PFSK-1 (cell line): ENCODE data around the gene ZNF14.

Experiments used
- FOXP2 ChIP-seq: optimal IDR thresholded peaks from 2 replicates; pipeline ENCODE3; 2011; ENCODE audit warnings: borderline replicate concordance, control low read depth, inconsistent platforms; ENCODE audit not compliant: insufficient read depth; ENCODE audit errors: extremely low read length, extremely low read depth
- POLR2AphosphoS5 ChIP-seq: IDR thresholded peaks from 2 replicates; pipeline ENCODE4 v1.6.1; 2012; ENCODE audit warnings: low read depth, mild to moderate bottlenecking, control low read depth, low read length, moderate library complexity
- SIN3A ChIP-seq: IDR thresholded peaks from 2 replicates; pipeline ENCODE4 v1.6.1; 2012; ENCODE audit warnings: mild to moderate bottlenecking, low read length, moderate library complexity, borderline replicate concordance; ENCODE audit not compliant: insufficient read depth
- TAF1 ChIP-seq: IDR thresholded peaks from 2 replicates; pipeline ENCODE4 v1.6.1; 2012; ENCODE audit warnings: low read length, control low read depth, borderline replicate concordance; ENCODE audit not compliant: insufficient read depth
- TF ChIP-seq, protein P1 (sequence below), 2 experiments: IDR thresholded peaks; 2 replicates each; pipeline versions ENCODE4 v1.6.1 to v1.8.0; 2011 to 2012; ENCODE audit warnings: low read depth in 2 of 2, low read length in 2 of 2, control low read depth in 1 of 2, inconsistent platforms in 1 of 2, mild to moderate bottlenecking in 1 of 2, moderate library complexity in 1 of 2; ENCODE audit not compliant: insufficient read depth in 1 of 2

Gene ZNF14

DNA sequence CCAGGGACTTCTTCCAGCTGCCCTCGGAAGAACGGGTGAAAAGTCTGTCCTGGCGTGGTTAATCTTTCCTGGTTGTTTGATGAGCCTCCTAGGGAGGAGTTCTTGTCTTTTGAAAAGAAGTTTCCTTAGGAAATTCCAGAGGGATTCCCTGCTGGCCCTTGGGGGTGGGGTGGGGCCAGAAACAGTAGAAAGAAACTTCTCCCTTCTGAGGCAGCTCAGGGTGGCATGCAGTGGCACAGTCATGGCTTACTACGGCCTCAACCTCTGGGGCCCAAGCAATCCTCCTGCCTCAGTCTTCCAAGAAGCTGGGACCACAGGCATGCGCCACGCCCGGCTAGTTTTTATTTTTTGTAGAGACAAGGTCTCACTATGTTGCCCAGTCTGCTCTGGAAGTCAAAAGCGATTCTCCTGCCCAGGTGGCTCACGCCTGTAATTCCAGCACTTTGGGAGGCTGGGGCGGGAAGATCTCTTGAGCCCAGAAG lies 62.8 kb downstream of the ZNF14 start:
- TF ChIP-seq POLR2AphosphoS5 = no peak
- no peak for TF ChIP-seq TAF1
- TF ChIP-seq, protein P1, sequence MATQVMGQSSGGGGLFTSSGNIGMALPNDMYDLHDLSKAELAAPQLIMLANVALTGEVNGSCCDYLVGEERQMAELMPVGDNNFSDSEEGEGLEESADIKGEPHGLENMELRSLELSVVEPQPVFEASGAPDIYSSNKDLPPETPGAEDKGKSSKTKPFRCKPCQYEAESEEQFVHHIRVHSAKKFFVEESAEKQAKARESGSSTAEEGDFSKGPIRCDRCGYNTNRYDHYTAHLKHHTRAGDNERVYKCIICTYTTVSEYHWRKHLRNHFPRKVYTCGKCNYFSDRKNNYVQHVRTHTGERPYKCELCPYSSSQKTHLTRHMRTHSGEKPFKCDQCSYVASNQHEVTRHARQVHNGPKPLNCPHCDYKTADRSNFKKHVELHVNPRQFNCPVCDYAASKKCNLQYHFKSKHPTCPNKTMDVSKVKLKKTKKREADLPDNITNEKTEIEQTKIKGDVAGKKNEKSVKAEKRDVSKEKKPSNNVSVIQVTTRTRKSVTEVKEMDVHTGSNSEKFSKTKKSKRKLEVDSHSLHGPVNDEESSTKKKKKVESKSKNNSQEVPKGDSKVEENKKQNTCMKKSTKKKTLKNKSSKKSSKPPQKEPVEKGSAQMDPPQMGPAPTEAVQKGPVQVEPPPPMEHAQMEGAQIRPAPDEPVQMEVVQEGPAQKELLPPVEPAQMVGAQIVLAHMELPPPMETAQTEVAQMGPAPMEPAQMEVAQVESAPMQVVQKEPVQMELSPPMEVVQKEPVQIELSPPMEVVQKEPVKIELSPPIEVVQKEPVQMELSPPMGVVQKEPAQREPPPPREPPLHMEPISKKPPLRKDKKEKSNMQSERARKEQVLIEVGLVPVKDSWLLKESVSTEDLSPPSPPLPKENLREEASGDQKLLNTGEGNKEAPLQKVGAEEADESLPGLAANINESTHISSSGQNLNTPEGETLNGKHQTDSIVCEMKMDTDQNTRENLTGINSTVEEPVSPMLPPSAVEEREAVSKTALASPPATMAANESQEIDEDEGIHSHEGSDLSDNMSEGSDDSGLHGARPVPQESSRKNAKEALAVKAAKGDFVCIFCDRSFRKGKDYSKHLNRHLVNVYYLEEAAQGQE (IDR thresholded peaks at IDR 0.05; ENCODE audit: insufficient read depth in 1 of 2, low read depth in 2 of 2, low read length in 2 of 2) = no peak
- TF ChIP-seq FOXP2 = no peak
- TF ChIP-seq SIN3A = no peak

DNA sequence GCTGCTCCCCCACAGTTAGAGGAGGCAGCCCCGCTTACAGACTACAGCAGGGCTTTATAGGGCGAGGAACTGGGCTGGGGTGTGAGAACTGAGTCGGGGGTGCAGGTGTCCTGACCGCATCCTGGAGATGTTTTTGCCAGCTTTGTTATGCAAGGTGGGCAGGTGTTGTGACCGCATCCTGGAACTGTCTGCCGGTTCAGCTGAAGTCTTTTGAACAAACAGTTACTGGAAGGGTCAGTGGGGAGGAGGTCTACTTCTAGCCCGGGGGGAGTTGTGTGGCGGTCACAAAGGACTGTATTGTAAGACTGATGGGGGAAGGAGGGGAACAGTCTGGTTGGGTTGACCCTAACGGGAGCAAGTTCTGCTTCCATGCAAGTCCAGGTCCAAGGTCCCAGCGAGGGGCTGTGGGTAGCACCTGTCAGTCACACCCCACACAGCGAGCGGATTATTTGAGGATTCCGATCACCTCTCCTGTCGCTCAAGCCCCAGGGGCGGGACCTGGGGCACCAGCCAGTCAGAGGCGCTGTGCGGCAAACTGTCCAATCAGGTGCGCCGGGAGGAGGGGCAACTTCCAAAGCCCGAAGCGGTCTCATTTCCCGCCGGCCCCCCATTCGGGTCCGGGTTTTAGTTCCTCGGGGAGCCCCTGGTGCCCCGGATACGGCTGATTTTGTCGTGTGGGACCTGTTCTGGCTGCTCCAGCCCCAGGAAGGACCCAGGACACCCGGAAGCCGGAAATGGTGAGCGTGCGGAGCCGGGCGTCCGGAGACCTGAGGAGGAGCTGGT lies 64.5 kb downstream of the ZNF14 start, which contains the start of gene ZNF101:
Gene ZNF101, plus strand, starts transcription at position 610 of the 783 bp plus-strand sequence. Its CDS starts 125 bp downstream, at position 735.
- TF ChIP-seq POLR2AphosphoS5 (peak; percentile 89), TAF1 (peak; percentile 59; the same call in 1 of the 2 replicates), SIN3A (peak; percentile 43; the same call in 1 of the 2 replicates), FOXP2 (no peak)
- TF ChIP-seq, protein P1 (IDR thresholded peaks at IDR 0.05; ENCODE audit: insufficient read depth in 1 of 2, low read depth in 2 of 2, low read length in 2 of 2) = 0 out of 4 replicates have a peak, but pooled peaks of 1 of the 2 experiments have one; percentile 8

DNA sequence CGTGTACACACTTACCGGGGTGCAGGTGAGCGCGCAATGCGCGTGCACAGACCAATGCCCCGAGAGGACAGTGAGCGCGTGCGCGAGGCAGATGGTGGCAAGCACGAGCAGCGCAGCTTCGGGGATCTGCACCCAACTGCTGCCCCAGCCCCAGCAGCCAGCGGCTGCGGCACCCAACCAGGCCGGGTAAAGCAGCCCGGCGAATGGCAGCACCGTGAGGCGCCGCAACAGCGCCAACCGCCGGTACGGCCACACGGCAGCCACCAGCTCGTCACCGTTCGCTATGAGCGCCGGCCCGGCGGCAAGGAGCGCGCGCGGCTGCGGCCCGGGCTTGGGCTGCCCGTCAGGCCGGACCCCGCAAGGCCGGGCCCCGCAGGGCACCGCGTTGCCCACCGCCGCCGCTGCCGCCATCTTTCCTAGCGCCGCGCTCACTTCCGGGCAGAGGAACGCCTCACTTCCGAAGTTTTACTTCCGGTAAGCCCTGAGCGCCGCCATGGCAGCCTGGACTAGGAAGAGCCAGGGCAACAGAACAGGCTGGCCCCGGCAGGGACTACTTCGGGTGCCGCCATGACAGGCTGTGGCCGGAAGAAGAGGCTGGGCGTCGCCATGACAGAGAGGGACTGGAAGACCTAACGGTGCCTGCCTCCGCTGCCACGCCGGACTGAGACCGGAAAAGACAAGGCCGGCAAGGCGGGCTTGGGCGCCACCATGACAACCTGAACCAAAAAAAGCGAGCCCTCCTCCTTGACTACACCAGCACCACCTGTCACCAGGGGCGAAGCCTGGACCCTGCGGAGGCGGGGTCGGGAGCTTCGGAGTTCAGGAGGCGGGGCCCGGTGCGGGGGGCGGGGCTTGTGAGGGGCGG lies 69.4 kb downstream of the ZNF14 start, which contains the start of gene ATP13A1:
Gene ATP13A1, minus strand, starts transcription at position 421 of the 865 bp plus-strand sequence. Its CDS starts 10 bp downstream, at position 411.
- TF ChIP-seq POLR2AphosphoS5 = no peak; the same call in none of the 2 replicates
- TF ChIP-seq TAF1 = peak; percentile 97
- peak; percentile 23 for TF ChIP-seq FOXP2

DNA sequence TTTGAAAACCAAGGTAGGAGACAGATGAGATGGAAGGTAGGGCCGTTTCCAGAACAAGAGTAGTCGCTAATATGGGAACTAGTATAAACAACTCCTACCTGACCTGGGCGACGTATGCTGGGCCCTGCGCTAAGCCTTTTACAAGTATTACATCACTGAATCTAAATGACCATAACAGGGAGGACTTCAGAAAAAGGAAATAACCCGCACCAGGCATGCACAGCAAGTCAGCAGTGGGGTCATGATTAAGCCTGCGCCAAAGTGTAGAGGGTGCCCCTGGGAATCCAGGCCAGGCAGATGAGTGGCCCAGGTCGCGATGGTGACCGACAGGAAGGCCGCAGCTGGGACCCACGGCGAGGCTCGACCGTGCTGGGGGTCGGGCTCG lies 70.0 kb downstream of the ZNF14 start:
- TF ChIP-seq TAF1 = no peak

DNA sequence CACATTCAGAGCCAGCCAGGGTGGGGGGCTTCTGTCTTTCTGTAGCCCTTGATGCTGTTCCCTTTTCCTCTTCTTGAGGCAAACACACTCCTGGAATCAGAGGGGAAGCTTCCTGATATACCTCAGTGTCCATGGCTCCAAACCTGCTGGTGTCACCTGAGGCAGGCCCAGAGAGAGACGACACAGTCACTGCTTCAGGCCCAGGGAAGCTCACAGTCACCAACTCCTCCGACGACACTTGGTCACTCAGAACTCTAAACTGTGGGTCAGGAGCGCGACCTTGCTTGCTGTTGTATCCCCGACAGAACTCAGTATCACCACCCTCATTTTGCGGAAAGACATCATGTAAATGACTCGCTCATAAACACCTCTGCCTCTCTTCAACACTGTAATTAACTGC lies 70.6 kb downstream of the ZNF14 start:
- no peak for TF ChIP-seq FOXP2
- TF ChIP-seq SIN3A = no peak
- TF ChIP-seq, protein P1 (IDR thresholded peaks at IDR 0.05; ENCODE audit: insufficient read depth in 1 of 2, low read depth in 2 of 2, low read length in 2 of 2) = no peak
- no peak for TF ChIP-seq TAF1
- no peak for TF ChIP-seq POLR2AphosphoS5
